NCI-H524 (cell line): ENCODE results near the gene MIS12.

Experiments
- DNase-seq, 2 experiments: peaks; one replicate each; lab custom pipeline; 2025; lab: John Stamatoyannopoulos, UW

Gene MIS12

DNA sequence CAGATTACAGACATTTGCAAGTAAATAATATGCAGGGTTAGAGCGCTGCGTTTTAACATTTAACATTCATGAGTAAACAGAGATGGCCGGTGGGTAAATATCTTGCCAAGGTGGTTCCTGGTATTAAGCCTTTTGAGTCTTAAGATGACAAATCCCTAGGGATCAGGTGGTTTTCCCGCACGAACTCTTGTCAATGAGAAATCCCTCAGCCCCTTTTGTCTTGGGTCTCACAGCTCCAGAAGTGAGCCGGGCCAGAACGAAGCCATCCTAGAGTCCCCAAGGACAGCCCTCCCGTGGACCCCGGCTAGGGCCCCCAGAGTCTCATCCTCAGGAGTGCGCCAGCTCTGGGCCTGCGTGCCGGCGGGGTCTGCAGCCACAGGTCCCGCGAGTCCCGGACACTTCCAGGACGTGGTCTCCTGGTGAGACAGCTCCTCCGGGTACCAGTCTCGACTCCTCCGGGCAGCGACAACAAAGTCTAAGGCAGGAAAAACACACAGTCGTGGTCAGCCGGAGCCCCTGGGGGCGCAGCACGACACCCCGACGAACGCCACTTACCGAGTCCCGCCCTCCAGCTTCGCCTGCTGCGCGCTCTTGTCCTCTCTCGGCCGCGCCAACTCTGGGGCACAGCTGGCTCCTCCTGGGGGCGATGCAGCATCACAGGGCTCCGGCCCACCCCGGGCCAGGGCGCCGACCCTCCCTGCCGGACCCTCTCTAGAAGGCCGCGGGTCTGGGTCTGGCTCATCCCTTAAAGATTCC is 13.3 kb downstream of the MIS12 start:
- peak in 1 of 2 experiments; percentile 42 for DNase-seq

DNA sequence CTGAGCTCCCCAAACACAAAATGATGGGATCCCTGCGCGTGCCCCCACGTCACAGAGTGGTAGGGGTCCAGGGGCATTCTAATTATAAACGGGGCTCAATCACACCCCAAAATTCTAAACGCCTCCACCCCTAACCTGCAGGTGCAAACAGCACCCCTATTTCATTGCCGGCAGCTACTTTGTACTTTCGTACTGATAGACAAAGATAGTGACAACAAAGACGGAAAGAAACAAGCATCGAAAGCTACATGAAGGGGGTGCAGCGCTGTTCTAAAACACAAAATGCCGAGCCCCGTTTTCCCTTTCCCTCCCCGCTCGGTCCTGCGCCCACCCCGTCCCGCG is 13.9 kb downstream of the MIS12 start:
- DNase-seq = no peak

GRCh38 chr17:5500589-5501391 is 14.4 kb downstream of the MIS12 start:
- peak; percentile 84 to 95 for DNase-seq

DNA sequence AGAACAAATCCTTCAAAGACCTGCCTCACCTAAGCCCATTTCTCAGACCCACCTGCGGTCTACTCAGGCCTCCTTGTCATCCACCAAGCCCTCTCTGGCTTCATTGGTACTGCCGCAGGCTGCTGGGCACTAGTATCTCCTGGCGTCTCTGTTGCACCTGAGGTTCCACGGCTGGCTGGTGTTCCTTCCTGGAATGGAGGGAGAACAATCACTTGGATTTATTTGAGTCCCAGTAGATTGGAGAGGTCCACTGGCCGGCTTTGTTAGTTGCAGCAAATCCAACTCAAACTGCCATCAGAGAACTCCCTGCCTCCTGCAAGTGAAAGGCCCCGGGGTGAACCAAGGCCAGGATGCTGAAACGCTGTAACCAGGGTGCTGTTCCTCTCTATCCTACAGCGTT is 15.3 kb downstream of the MIS12 start:
- DNase-seq = no peak

- DNase-seq = no peak
These were observed 16.2 kb downstream of the MIS12 start for GRCh38 chr17:5502552-5502951.

DNA sequence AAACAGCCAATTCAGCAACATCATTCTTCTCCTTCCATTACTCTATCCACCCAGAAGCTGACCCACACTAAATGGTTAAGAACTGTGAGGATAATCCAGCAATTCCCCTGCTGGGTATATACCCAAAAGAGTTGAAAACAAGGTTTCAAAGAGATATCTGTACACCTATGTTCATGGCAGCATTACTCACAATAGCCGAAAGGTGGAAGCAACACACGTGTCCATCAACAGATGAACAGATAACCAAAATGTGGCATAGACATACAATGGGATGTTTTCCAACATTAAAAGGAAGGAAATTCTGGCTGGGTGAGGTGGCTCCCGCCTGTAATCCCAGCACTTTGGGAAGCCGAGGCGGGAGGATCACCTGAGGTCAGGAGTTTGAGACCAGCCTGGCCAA is 19.9 kb downstream of the MIS12 start:
- no peak for DNase-seq

DNA sequence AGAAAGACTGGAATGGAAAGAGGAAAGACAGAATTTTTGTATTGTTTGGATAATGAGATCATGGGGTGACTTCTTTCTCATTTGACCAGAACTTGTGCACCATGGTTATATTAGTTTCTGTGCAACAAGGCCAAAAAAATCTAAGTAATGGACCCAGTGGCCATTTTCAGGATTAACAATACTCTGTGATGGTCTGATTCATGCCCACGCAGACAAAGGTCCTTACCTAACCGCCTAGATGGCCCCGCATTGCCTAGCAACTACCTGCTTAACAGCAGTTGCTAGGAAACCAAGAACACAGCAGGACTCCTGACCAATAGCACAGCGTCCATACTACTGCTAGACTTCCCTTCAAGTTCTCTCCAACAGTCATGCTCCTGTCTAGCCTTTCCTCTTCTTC is 22.4 kb downstream of the MIS12 start:
- DNase-seq = peak in 1 of 2 experiments; percentile 73

- no peak for DNase-seq
These were observed 23.1 kb downstream of the MIS12 start for GRCh38 chr17:5509482-5509881.

DNA sequence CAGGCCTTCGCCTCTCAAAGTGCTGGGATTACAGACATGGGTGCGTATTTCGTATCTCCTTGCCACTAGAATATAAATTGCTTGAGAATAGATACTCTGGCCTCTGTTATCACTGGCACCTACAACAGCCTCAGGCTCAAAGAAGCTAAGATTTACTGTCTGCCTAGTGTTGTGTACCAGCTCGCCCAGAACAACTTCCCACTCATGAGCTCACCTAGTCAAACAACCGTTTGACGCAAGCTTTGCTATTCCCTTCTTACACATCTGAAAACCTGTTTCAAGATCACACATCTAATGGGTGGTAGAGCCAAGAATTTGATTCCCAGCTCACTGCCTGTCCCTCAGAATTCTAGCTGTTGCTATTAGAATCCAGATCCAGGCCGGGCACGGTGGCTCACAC is 24.4 kb downstream of the MIS12 start:
- DNase-seq = no peak

- DNase-seq = no peak
These were observed 25.2 kb downstream of the MIS12 start for GRCh38 chr17:5511401-5512225.

GRCh38 chr17:5513628-5514027 is 27.3 kb downstream of the MIS12 start:
- no peak for DNase-seq

DNA sequence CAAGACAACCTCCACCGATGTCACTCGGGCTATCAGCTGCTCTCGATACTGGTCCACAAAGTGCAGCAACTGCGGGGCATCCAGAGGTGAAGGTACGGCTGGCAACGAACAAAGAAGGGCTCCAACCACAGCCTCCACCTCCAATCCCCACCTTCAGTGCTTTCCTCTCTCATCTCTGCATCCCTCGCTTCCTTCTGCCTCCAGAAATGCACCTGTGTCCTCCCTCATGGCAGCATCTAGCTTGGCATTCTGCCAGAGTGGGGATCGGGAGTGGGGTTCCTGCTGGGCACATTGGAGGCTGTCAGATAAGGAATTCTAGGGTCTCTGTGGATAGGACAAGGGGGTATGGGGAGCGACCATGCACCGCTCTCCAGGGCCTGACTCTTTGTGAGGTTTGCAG is 28.6 kb downstream of the MIS12 start:
- no peak for DNase-seq

DNA sequence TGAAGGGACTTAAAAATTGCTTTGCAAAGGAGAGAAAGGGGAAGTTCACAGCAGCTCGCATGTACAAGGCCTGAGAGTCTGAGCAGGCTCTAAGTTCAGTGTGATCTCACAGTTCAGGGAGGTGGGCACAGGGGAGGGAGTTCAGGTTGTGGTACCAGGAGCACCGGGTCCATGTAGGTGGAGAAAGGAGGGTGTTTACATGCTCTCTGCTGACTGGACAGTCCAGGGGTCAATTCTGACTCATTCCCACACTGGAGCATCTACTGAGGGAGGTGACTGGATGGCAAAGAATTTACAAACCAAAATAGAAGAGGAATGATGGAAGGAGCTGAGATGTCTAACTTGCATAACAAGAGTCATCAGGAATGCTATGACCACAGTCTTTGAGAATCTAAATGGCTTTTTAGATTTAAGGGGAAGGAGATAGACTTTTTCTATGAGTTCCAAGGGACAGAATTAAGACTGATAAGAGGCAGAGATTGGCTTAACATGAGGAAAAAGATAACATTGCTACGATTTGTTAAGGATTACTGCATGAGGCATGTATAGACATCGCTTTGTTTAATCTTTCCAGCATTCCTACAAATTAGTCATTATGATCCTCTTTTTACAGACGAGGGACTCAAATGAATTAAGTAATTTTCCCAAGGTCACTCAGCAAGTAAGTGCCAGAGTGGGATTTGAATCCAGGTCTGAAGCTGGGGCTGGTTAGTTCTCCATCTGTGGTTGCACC is 29.9 kb downstream of the MIS12 start:
- no peak for DNase-seq

GRCh38 chr17:5522476-5522875 is 36.1 kb downstream of the MIS12 start:
- DNase-seq = no peak

GRCh38 chr17:5523249-5523648 is 36.9 kb downstream of the MIS12 start:
- DNase-seq = no peak

GRCh38 chr17:5526821-5527598 is 40.6 kb downstream of the MIS12 start:
- no peak for DNase-seq

GRCh38 chr17:5527601-5528250 is 41.4 kb downstream of the MIS12 start:
- DNase-seq = no peak

GRCh38 chr17:5530265-5531084 is 44.1 kb downstream of the MIS12 start:
- no peak for DNase-seq

GRCh38 chr17:5531085-5531418 is 44.7 kb downstream of the MIS12 start:
- no peak for DNase-seq

- no peak for DNase-seq
These were observed 46.2 kb downstream of the MIS12 start for GRCh38 chr17:5532581-5532980.
